GM15510 (cell line): Measurements from ENCODE around the gene CLGN.

Experiments used
- POLR2A ChIP-seq: IDR thresholded peaks from 3 replicates; pipeline ENCODE4 v1.6.1; 2011; ENCODE audit warnings: borderline replicate concordance; ENCODE audit not compliant: insufficient read length; ENCODE audit errors: extremely low read depth

Gene CLGN, protein sequence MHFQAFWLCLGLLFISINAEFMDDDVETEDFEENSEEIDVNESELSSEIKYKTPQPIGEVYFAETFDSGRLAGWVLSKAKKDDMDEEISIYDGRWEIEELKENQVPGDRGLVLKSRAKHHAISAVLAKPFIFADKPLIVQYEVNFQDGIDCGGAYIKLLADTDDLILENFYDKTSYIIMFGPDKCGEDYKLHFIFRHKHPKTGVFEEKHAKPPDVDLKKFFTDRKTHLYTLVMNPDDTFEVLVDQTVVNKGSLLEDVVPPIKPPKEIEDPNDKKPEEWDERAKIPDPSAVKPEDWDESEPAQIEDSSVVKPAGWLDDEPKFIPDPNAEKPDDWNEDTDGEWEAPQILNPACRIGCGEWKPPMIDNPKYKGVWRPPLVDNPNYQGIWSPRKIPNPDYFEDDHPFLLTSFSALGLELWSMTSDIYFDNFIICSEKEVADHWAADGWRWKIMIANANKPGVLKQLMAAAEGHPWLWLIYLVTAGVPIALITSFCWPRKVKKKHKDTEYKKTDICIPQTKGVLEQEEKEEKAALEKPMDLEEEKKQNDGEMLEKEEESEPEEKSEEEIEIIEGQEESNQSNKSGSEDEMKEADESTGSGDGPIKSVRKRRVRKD

DNA sequence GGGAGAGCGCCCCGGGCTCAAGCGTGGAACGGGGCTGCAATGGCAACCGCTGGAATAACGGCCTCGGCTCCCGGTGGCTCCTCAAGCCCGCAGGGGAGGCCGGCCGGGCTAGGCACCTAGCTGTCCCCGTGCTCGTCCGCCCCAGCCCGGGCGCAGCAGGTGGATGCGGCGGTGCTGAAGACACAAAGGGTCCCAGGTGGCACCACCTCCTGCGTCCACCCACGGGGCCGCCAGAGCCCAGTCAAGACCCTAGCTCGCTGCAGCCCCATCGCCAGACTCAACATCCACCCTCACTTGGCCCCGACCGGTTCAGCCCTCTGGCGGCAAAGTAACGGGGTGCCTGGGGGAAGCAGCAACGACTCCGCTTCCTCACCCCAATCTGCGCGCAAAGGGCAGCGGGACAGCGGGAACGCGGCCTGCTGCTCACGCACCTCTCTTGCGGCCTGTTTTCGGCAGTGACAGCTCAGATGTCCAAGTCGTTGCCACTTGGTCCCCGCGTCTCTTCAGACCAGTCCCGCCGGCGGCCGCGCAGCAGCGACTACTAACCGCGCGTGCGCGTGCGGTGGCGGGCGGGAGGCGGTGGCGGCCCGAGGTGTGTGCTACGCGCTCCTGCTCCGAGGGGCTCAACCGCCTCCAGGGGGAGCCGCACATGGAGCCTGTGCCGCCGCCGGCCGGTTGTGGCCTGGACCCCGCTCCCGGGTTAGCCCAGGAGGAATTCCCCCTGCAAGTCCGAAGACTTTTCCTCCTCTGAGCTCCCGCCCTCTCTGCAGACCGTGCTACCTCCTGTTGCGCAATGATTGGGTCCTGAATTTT is at the start of gene CLGN:
TSS of gene CLGN (minus strand) at position 543 of the 813 bp plus-strand sequence. CDS start 14,570 bp downstream, outside the sequence.
- no peak for TF ChIP-seq POLR2A

DNA sequence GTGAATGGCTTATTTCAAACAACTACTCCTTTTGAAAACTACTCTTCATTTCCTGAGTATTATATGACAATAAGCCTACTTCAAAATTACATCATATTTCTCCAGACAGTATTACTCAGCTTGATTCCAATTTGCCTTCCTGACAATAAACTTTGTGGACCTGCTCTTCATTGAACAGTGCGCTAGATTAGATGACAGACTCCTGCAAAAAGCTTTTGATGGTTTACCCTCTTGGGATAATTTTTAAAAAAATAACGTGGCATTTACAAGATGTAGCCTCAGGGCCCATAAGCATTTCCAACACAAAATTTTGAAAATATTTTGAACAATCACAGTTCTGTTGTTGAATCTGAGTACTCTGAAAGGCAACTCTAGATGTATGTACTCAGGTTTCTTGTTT is 44.7 kb upstream of the CLGN start:
- TF ChIP-seq POLR2A: no peak

DNA sequence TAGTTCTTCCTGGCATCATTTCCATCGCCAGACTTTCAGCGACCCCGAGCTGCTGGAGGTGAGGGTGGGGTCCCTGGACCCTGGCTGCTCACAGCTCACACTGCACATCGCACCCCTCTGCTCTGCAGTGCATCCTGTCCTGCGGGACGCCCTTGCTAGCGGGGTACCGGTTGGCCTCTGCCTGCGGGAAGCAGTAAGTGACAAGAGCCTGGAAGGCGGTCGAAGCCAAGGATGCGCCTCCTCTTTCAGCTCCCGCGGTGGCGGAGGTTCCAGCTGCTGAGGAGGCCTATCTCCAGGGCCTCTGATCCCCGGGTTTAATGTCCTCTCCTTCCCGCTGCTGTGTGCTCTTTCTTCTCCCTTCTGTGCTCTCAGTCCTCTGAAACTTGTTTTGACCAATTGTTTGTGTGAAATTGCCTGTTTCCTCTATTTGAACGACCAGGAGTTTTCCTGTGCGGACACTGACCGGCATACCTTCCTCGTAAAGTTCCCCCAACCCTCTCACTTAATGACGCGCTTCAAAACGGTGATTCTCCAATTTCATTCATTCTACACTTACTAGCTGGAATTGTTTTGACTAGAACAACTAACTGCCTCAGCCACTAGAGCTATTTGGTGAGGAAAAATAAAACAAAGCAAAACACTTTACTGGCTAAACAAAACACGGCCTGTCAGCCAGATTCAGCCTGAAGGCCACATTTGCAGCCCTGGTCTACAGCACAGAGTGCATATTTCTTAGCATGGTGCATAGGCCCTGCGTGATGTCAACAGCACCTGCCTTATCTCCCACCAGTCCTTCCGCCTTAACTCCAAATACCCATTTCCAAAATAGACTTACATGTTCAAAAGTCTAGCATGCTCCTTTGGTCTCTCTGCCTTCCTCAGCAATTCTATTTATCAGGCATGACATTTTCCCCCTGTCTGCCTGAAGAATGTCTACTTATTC is 42.6 kb upstream of the CLGN start:
- no peak for TF ChIP-seq POLR2A

DNA sequence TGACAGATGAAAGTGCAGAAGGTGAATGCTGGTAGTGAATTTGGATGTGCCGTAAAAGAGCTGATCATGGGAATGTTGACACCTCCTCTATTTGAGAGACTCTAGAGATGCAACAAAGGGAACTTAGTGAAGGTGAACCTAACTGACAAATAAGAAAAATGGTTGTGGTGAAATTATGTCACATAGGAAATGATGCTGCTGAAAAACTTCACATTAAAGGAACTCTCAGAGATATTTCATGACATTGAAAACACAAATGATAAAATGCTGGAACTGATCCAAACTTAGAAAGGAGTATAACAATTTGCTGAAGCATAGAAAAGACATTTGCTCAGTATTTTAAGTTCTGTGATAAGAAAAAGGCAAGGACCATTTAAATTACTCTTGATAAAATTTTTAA is 38.7 kb upstream of the CLGN start:
- TF ChIP-seq POLR2A: no peak

DNA sequence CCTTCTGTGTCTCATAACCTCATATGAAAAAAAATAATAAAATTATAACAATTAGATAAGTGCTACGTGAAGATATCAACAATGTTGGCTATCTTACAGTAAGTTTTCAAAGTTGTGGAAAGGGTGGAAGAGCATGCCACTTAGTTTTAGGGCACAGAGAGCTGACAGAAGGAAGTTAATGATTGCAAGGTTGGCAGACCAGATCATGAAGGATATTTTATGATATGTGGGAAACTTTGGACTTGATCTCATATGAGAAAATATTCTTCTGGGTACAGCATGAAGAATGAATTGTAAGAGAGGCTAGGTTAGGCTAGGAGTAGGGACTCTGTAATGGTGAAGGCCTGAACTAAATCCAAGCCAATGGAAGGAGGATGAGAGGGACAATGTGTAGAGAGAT is 36.2 kb upstream of the CLGN start:
- TF ChIP-seq POLR2A: no peak

DNA sequence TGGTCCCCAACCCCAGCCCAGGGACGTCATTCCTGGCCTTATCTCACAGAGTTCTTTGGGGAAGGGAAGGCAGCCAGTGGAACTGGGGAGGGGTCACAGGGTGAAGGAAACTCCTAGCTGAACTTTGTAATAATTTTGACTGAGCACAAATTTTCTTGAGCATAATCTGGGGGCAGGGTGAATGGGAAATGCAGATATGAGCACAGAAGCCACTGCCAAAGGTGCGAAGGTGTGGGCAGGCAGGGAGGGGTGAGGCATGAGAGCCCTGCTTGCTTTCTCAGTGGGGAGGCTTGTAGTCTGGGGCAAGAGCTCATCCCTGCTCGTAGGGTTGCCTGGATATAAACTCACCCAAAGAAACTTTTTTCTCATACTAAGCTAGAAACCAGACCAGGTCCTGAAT is 35.7 kb upstream of the CLGN start:
- no peak for TF ChIP-seq POLR2A

DNA sequence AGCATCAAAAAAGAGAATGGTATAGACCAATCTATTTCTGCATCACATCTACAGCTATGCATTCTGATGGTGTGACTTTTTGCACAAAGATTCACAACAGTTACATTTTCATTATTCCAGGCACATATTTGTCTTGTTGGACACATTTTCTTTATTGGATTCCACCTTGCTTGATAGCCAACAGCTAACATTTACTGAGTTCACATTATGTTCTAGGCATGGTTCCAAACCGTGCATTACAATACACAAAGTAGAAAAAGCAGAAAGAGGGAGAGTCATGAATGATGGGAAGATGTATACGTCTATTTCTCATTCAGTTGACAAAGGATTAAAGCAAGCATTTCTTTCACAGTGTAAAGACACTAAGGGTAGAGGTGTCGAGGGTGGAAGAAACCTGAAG is 22.9 kb upstream of the CLGN start:
- no peak for TF ChIP-seq POLR2A

DNA sequence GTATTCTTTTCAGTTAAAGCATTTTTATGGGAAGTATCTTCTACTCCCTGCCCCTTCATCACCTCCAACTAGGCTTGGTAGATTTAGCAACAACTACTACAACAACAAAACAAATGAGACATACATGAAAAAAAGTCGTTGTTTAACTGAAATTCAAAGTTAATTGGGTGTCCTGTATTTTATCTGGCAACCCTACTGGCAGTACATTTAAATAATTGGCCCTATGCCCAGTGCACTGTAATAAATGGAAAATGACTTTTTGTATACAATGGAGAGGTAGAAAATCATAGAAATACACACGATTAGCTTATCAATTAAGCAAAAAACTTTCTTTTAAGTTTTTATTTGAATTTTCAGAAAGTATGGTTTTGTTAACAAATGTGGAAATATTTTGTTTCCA is 21.4 kb upstream of the CLGN start:
- no peak for TF ChIP-seq POLR2A

DNA sequence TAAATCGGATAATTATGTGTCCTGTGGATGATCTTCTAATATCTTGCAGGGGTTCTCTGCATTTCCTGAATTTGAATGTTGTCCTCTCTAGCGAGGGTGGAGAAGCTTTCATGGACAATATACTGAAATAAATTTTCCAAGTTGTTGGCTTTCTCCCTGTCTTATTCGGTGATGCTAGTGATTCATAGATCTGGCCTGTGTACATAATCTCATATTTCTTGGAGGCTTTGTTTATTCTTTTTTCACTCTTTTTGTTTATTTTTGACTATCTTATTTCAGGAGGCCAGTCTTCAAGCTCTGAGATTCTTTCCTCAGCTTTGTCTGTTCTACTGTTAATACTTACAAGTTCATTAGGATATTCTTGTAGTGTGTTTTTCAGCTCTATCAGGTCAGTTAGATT is 20.7 kb upstream of the CLGN start:
- TF ChIP-seq POLR2A: no peak

DNA sequence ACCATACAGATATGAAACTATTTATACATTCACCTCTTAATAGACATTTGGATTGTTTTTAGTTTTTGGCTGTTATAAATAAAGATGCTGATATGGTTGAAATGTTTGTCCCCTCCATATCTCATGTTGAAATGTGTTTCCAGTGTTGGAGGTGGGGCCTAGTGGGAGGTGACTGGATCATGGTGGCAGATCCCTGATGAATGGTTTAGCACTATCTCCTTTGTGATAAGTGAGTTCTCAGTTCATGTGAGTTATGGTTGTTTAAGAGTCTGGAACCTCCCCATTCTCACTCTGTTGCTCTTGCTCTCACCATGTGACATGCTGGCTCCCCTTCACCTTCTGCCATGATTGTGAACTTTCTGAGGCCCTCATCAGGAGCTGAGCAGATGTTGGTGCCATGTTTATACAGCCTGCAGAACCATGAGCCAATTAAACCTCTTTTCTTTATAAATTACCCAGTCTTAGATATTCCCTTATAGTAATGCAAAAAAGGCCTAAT is 12.2 kb upstream of the CLGN start:
- no peak for TF ChIP-seq POLR2A

DNA sequence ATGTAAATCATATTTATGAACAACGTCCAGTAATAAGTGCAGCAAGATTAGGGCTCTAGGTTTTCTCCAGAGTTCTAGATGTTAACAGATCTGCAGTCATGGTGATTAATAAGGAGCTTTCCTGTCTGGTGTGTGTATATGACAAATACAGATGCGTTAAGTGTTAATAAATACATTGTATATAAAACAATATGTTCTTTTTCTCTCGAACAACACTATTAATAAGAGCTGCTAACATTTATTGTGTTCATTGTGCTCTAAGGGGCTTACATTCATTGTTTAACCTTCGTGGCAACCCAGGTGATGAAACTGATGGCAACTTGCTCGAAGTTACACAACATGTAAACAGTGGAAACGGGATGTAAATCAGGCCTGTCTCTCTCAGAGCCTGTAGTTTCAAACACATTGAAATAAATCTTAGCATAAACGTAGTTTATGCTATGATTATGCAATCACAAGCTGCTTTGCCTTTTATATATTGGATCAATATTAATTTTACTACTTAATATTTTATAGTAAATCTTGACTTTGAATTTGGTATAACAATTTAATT is 547 bp upstream of the CLGN start:
- TF ChIP-seq POLR2A: no peak

DNA sequence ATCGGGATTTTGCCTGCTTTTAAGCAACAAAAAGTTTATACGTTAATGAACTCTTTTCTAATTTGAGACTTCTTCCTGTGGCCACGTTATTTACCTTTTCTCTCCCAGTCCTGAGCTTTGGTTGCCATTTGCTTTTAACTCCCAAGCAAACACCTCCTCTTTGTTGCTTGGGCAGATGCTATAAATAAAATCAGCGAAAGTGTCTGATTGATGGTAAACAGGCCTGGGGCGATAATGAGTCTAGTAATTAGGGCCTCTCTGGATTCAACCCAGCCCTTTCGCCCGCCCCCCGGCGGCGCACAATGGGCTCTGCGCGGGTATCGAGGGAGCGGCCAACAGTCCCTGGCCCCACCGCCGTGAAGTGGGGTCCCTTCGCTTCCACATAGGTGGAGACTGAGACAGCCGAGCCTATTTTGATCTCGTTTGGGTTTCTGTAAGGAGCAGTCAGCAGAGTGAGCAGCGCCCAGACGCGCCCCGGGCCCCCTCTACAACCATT is 790 bp downstream of the CLGN start:
- no peak for TF ChIP-seq POLR2A

DNA sequence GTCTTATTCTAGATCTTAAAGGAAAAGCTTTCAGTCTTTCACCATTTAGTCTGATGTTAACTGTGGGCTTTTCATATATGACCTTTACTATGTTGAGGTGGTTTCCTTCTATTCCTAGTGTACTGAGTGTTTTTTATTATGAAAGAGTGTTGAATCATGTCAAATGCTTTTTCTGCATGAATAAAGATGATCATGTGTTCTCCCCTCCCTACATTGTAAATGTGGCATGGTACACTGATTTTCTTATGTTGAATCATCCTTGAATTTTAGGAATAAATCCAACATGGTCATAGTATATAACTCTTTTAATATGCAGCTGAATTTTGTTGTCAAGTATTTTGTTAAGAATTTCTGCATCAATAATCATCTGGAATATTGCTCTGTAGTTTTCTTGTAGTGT is 4.3 kb downstream of the CLGN start:
- TF ChIP-seq POLR2A: no peak

DNA sequence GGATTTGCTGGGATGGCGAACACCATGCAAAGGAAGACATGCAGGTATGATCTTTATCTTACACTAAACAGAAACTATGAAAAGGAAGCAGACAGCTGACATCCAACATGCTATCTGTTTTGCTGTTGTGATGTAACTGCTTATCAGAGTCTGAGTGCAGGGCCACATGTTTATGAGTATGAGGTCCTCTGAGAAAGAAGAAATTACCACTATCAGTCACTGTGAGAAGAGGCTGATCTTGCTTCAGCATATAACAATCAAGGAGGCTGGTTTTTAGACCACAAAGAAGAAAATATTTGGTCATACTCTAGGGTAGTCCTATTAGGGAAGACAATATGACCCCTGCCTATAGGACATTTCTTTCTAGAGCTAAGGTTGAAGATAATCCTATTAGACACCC is 18.5 kb downstream of the CLGN start:
- no peak for TF ChIP-seq POLR2A
